22Rv1 (cell line): ENCODE results near the gene C12orf42.

ENCODE experiments used
- H3K27ac ChIP-seq: fragments of 450-650 bp; 2 replicates; pipeline ENCODE4 v1.5.1; 2017
- ZFX ChIP-seq: fragments of 450-650 bp; IDR thresholded peaks from 2 replicates; pipeline ENCODE4 v1.6.1; 2017; ENCODE audit warnings: antibody characterized with exemption, borderline replicate concordance
- TF ChIP-seq, protein P1 (sequence below): fragments of 450-650 bp; IDR thresholded peaks from 2 replicates; pipeline ENCODE4 v1.5.1; 2017; ENCODE audit warnings: mild to moderate bottlenecking

C12orf42 gene

DNA sequence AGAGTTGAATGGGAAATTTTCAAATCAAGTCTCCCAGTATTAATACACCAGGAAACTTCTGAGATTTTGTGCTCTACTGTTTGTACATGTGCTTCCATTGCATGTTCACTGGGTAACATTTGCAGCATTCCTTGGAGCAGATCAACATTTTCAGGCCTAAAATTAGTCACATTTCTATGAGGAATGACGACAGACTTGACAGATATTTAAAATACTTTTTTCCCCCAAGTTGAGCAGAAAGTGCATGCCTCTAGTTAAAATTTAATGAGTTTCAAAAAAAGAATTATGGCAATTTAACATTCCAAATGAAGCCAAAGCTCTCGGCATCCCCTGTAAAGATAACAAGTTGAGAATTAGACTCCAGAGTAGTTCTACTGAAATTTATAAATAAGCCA, 72.3 kb downstream of the C12orf42 start:
- no peak overlapping the region for H3K27ac ChIP-seq
- TF ChIP-seq, protein P1, sequence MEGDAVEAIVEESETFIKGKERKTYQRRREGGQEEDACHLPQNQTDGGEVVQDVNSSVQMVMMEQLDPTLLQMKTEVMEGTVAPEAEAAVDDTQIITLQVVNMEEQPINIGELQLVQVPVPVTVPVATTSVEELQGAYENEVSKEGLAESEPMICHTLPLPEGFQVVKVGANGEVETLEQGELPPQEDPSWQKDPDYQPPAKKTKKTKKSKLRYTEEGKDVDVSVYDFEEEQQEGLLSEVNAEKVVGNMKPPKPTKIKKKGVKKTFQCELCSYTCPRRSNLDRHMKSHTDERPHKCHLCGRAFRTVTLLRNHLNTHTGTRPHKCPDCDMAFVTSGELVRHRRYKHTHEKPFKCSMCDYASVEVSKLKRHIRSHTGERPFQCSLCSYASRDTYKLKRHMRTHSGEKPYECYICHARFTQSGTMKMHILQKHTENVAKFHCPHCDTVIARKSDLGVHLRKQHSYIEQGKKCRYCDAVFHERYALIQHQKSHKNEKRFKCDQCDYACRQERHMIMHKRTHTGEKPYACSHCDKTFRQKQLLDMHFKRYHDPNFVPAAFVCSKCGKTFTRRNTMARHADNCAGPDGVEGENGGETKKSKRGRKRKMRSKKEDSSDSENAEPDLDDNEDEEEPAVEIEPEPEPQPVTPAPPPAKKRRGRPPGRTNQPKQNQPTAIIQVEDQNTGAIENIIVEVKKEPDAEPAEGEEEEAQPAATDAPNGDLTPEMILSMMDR = no peak
- no peak for TF ChIP-seq ZFX

DNA sequence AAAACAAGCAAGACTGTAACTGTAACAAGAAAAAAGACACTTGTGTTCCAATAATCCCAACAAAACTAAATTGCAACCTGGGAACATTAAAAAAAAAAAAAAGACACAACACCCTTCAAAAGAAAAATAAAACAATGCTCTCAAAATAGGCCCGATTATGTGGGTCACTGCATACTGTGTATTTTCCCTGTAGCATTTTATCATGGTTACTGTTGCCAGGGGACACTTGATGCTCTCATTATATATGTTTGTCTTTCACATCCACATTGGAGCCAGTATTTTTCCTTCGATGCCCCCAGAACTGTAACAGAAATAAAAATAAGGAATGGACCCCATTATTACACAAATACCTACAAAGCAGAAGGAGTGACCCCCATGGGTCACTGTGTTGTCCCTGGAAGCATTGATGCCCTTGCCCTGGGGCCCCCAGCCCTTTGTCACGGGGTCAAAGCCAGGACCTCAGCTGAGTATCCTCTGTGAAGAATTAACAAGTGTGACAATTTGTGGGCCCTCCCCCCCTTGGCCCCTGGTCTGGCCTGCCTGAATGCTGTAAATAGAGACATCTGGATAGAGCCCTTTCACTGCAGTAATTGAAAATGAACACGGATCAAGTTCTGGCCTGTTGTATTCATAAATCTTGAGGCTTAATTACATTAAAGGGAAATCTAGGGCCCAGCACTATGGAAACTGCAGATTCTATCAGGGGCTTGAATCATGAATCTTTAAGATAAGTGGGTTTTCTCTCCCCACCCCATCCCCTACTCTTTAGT, 72.8 kb downstream of the C12orf42 start:
- H3K27ac ChIP-seq = no peak overlapping the region
- TF ChIP-seq, protein P1 = no peak
- TF ChIP-seq ZFX = no peak

DNA sequence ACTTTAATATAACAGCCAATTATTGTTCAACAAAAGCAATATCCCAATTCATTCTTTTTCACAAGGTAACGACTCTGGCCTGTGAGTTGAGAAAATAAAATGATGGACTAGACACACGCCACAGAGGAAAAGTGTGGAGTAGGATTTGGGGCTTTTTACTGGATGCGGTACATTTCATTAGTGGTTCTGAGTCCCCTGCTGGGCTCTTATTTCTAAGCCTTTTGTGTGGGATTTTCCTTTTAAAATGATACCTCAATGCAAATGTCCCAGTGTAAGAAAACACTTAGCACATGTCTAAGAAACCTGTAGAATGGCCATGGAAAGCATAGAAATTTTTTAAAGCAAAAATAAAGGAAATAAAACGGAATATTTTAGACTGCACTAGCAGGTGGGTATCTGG, 73.4 kb downstream of the C12orf42 start:
- H3K27ac ChIP-seq = no peak overlapping the region
- TF ChIP-seq, protein P1 = no peak
- no peak for TF ChIP-seq ZFX

DNA sequence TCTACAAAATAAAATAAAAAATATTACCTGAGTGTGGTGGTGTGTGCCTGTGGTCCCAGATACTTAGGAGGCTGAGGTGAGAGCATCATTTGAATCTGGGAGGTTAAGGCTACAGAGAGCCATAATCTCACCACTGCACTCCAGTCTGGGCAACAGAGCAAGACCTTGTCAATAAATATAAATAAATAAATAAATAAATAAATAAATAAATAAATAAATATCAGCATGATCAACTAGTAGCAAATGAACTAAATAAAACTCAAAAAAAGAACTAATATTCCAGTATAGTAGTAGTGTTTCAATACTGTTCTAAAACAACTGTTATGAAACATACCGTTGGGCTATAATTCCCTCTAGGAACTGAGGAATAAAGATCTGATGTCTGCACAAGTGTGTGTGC, 74.4 kb downstream of the C12orf42 start:
- TF ChIP-seq ZFX = no peak
- TF ChIP-seq, protein P1 = no peak
- no peak overlapping the region for H3K27ac ChIP-seq

DNA sequence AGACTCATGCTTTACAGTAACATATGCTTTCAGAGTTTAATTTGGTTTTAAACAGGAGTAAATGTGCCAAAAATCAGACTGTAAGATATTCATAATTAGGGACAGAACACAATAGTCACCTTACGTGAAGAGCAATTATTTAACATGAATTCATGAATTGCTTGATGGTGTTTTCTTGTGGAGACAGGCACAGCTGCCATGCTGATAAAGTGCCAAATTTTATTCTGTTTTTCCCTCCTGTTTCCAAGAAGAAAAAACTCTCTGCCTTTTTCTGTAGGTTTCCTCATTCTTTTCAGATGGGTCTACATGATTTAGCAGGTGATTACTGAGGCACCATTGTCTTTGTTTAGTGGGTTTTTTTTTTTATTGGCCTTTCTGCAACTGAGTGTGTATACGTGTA, 80.1 kb downstream of the C12orf42 start:
- H3K27ac ChIP-seq = no peak overlapping the region
- TF ChIP-seq ZFX = no peak
- TF ChIP-seq, protein P1 = no peak

DNA sequence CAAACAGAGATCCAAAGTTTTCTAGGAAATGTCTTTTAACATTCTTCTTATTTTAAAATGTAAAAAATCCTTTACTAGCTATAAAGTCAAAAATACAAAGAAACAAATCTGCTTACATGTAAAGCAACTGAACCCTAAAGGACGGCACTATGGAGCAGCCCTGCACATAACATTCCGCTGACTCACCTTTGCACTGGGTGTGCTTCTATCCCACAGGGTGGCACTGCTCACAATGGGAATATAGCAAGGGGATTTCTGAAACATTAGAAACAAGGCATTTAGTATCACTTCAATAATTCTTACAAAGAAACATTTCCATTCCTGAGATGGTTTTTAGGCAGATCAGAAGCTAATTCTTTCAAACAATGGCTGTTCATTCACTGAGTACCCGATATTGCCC, 94.3 kb downstream of the C12orf42 start:
- no peak overlapping the region for H3K27ac ChIP-seq
- TF ChIP-seq ZFX = no peak
- TF ChIP-seq, protein P1 = 0 out of 2 replicates have a peak, but pooled peaks have one; percentile 21

DNA sequence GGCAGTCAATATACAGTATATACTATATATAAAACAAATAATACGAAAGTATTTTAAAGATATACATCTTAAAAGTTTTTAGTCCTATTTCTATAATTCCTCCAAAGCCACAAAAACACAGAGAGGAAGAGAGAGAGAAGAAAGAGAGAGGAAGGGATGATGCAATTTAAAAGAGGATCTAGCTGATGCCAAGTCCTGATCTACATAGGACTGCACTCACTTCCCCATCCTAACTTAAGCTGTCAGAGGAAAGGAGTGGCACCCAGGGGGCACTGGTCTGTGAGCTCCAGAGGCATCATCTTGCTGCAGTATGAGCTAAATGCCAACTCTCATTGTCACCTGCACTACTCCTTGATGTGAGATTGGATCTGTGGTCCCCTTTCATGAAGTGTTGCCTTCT, 95.8 kb downstream of the C12orf42 start:
- no peak overlapping the region for H3K27ac ChIP-seq
- TF ChIP-seq, protein P1 = no peak
- TF ChIP-seq ZFX = no peak
